GM19193 (cell line): ENCODE results near the gene CRIM1.

Experiments
- POLR2A ChIP-seq: IDR thresholded peaks from 4 replicates; pipeline ENCODE4 v1.6.1; 2011; ENCODE audit not compliant: insufficient read depth, insufficient read length; ENCODE audit errors: extremely low read depth

CRIM1 gene

GRCh38 chr2:36355151-36355889, at the start of gene CRIM1:
Gene CRIM1 (plus strand): TSS chr2:36355778. CDS start chr2:36356293, 515 bp downstream.
- peak; percentile 79 for TF ChIP-seq POLR2A

DNA sequence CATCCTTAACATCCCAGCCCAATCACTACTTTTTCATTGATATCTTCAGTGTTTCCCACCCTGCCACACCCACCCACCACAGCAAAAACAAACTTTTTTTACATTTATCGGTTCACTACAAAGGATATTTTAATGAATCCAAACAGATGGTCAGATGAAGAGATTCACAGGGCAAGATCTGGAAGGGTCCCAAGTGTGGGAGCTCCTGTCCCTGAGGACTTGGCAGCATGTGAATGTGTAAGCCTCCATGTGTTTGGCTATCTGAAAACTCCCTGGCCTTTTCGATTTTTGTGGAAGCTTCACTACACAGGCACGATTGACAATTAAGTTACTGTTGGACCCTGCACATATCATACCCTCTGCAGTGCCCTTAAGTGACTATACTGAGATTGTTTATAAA, 48.1 kb upstream of the CRIM1 start:
- no peak for TF ChIP-seq POLR2A

- TF ChIP-seq POLR2A, result no peak
Measured at GRCh38 chr2:36318547-36318946, 37.0 kb upstream of the CRIM1 start.

DNA sequence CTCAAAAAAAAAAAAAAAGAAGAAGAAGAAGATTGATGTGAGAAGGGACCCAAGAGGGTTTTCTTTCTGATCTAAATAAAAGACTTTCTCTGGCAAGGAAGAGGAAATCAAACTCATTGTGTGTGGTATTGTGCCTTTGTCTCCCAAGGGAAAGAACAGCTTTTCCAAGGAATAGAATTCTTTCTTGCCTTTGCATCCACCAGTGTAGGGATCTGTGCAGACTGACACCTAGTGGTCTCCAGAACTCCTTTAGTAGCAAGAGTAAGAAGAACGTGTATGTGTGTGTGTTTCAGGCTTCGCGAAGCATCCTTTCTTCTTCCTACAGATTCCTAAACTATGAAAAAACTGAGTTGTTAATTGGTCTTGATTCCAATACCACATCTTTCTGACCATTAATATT, 33.5 kb upstream of the CRIM1 start:
- no peak for TF ChIP-seq POLR2A

DNA sequence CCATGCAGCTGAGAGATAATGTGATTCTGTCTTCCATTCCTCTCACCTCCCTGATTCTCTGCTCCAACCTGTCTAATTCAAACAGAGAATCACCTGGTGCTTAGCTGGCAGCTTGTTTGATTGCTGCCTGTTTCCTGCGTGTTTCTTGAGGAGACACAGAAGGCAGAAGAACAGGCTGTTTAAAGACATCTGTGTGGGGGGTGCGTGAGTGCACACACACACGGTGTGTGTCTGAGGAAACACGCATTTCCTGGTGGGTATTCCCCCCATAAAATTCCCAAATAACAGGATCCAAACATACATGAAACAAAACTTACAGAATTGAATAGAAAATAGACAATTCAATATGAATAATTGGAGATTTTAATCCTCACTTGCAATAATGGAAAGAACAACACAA, 29.3 kb upstream of the CRIM1 start:
- no peak for TF ChIP-seq POLR2A

GRCh38 chr2:36329251-36329650, 26.3 kb upstream of the CRIM1 start:
- TF ChIP-seq POLR2A, result no peak

DNA sequence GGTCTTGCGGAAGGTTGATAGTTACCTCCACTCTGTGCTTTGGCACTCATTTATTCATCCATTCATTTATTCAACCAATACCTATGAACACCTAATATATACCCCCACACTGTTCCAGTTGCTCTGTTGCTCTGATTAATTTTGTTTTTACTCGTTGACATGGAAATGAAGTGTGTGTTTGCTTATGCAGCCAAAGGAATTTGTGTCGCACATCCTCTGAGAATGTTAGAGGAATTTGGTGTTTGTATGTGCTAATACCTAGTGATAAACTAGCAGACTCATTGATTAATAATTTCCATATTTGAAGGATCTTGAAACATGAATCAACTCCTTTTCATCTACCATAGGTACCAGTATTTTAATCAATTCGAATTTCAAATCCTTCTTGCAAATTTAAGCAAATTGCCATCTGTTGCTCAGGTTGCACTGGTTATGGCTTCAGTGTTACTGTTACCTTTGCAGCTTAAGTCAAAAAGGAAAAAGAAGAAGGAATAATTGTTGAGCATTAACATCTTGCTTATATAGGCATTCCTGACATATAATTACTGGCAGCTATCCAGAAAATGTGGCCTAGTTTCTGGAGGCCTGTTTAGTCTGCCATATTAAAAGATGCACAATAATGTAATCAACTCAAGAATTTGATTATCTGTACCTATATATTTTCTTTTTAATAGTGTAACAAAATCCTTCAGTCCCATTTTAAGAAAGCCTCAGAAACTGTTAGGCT, 25.7 kb upstream of the CRIM1 start:
- no peak for TF ChIP-seq POLR2A

- TF ChIP-seq POLR2A, result no peak
Measured at GRCh38 chr2:36330473-36331395, 24.8 kb upstream of the CRIM1 start.

DNA sequence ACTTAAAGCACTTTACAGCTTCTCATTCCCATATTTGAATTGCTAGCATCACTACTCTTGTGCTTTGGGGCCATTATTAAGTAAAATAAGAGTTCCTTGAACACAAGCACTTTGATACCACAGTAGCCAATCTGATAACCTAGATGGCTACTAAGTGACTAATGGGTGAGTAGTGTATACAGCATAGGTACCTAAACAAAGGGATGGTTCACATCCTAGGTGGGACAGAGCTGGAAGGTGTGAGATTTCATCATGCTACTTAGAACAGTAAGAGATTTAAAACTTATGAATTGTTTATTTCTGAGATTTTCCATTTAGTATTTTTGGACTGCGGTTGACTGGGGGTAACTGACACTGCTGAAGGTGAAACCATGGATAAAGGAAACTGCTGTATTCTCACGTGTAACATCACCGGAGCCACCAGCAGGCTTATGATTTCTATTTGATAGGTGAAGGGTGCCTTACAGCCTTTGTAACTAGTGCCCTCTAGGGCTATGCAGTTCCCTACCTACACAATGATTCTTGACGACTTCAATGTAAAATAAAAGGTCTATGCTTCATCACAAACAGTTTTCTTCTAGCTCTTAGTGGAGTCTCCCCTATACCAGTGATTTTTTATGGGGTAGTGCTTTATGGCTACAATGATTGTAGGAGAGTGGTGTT, 22.1 kb upstream of the CRIM1 start:
- no peak for TF ChIP-seq POLR2A

DNA sequence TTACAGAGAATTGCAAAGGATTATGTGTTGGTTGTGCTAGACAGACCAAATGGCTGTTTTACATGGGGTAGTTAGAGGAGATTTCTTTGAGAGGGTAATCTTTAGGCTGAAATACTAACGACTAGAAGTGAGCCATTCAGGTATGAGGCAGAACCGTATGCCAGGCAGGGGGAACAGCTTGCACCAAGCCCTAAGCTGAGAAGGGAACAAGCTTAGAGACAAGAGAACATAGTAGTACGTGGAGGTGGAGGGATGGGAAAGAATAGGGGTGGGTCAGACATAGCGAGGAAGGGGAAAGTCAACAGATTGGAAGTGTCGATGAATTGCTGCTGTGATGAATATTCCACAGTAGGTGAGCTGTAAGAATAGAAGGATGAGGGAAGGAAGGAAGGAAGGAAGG, 20.0 kb upstream of the CRIM1 start:
- no peak for TF ChIP-seq POLR2A

GRCh38 chr2:36336321-36336720, 19.3 kb upstream of the CRIM1 start:
- no peak for TF ChIP-seq POLR2A

DNA sequence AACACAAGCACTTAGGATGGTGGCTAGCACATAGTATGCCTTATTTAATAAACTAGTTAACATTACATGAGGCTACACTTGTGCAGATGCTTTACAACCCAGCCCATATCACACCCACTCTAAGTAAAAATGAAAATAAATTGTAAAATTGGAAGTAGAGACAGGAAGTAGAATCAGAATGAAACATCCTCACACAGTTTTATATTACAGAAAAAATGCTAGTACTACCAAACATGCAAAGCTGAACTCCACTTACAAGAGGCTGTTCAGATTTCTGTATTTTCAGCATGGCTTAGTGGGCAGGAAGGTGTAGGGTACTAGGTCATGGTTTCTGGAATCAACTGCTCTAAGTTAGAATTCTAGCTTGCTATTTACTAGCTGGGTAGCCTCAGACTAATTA, 18.2 kb upstream of the CRIM1 start:
- no peak for TF ChIP-seq POLR2A

- TF ChIP-seq POLR2A, result no peak
Measured at GRCh38 chr2:36338124-36338826, 17.3 kb upstream of the CRIM1 start.

DNA sequence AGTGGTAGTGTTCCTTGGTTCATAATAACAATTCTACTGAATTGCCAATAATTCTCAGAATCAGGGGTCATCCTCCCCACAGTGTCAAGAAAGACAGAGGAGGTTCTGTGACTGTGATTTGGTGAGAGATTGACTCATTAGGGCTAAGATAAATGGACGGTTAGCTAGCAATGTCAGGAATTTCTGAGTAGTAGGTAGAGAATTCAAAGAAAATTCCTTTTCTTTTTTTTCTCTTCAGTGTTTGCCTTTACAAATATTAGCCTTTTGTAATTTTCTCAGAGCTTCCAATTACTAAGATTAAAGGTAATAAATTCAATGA, 16.8 kb upstream of the CRIM1 start:
- no peak for TF ChIP-seq POLR2A

DNA sequence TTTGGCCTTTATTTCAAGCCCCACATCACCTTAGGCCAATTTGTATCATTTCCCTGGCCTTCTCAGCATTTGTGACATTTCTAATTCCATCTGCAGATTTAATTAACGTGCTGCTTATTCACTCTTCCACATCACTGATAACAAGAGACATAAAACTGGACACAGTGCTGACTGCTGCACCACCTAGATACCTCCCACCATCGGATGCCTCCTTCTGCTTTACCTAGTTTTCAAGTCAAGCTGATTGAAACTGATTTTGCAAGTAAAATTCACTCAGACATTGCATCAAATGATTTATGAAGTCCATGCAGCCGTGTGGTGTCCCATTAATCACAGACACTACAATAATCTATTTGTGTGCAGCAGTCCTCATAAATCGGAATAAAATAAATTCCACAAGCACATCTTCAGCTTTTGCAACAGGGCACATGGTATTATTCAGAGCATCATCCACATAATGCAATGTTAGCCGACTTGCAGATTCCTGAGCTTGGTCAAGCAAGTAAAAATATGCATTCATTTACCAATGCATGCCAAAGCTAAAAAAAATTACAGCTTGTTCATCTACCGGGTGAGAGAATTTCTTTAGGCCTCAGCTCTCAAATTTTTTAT, 15.9 kb upstream of the CRIM1 start:
- TF ChIP-seq POLR2A, result no peak

DNA sequence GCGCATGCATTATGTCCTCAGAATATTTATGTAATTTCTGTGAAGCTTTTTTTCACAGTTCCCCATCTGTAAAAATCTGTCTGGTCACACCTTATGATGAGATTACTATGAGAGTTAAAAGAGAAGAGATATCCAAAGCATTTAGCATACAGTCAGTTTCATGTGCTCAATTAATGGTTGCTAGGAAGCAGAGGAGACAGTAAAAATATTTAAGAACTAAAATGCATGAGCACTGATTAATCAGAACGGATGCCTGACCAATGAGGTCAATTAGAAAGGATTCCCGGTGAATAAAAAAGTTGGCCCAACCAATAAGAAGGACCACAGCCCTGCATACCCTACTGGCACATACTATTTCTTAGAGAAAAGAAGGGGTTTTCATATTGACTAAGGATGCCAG, 12.0 kb upstream of the CRIM1 start:
- no peak for TF ChIP-seq POLR2A
